ACHN (cell line): ENCODE results near the gene ESRRB.

Experiments
- DNase-seq: peaks from one replicate; pipeline ENCODE4 v3.0.0-alpha.2; 2015
- in situ Hi-C: cut with HindIII; loops from 2 replicates; pipeline ENCODE4 v1.10.0; 2017; ENCODE audit warnings: low sequenced_read_pairs, low pct_ligation_motif_present, low pct_unique_long_range_greater_than_20kb

ESRRB gene

GRCh38 chr14:76375947-76376404, at the start of gene ESRRB:
ESRRB (plus strand) TSS chr14:76376137; CDS start chr14:76376402, 265 bp downstream.
- peak; percentile 4 for DNase-seq
- in situ Hi-C loops = no loop called here

- DNase-seq = no peak
- in situ Hi-C loops = no loop called here
Observed at GRCh38 chr14:76326918-76327689, 48.8 kb upstream of the ESRRB start.

GRCh38 chr14:76328457-76329137, 47.3 kb upstream of the ESRRB start:
- no peak for DNase-seq
- in situ Hi-C loops = no loop called here

GRCh38 chr14:76329154-76329928, 46.6 kb upstream of the ESRRB start:
- DNase-seq = no peak
- in situ Hi-C loops = no loop called here

GRCh38 chr14:76329951-76330350, 46.0 kb upstream of the ESRRB start:
- in situ Hi-C loops = no loop called here
- DNase-seq = no peak

GRCh38 chr14:76330411-76331327, 45.3 kb upstream of the ESRRB start:
- DNase-seq = no peak
- in situ Hi-C loops = no loop called here

GRCh38 chr14:76331328-76332011, 44.5 kb upstream of the ESRRB start:
- in situ Hi-C loops = no loop called here
- no peak for DNase-seq

GRCh38 chr14:76333664-76334063, 42.3 kb upstream of the ESRRB start:
- in situ Hi-C loops = no loop called here
- DNase-seq = no peak

GRCh38 chr14:76334316-76334715, 41.6 kb upstream of the ESRRB start:
- in situ Hi-C loops = no loop called here
- DNase-seq = no peak

GRCh38 chr14:76336876-76337275, 39.1 kb upstream of the ESRRB start:
- in situ Hi-C loops = no loop called here
- no peak for DNase-seq

- in situ Hi-C loops = no loop called here
- no peak for DNase-seq
Observed at GRCh38 chr14:76337635-76338545, 38.0 kb upstream of the ESRRB start.

- in situ Hi-C loops = no loop called here
- no peak for DNase-seq
Observed at GRCh38 chr14:76339728-76340615, 36.0 kb upstream of the ESRRB start.

- in situ Hi-C loops = no loop called here
- no peak for DNase-seq
Observed at GRCh38 chr14:76343386-76343785, 32.6 kb upstream of the ESRRB start.

- in situ Hi-C loops = no loop called here
- DNase-seq = no peak
Observed at GRCh38 chr14:76346391-76347160, 29.4 kb upstream of the ESRRB start.

- DNase-seq = no peak
- in situ Hi-C loops = no loop called here
Observed at GRCh38 chr14:76348898-76349297, 27.0 kb upstream of the ESRRB start.
